ENCODE results near the gene BTAF1. TPM values are rescaled to one million over a fixed set of nuclear protein-coding genes. Genes with fewer than 3 reads are reported as not detected.

BTAF1 gene
- total RNA-seq, 4 donors from 2014 or later, result 25.1 to 81.7 (median 36.2) TPM

DNA sequence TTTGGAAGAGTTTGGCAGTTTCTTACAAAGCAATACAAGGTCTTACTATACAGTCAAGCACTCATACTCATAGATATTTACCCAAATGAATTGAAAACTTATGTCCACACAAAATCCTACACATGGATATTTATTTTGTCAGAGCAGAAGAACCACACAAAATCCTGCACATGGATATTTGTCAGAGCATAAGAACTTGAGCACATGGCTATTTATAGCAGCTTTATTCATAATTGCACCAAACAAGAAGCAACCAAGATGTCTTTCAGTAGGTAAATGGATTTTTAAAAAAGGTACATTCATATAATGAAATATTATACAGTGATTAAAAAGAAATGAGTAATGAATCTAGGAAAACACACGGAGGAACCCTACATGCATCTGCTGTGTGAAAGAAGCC, 115.4 kb downstream of the BTAF1 start:
- no peaks in the 10 kb centered on the region for H3K4me1 ChIP-seq
- 50 to 67% methylated on average over 1 of the region's 1 CpG for WGBS, 2 donors (ENCODE audit: low coverage in 1 of 2)
- peaks cover 0 to 7% of the 10 kb centered on the region in 2 donors for H3K36me3 ChIP-seq
- H3K27ac ChIP-seq, result no peak overlapping the region
- H3K4me3 ChIP-seq, result no peak overlapping the region
- TF ChIP-seq POLR2AphosphoS5 (IDR thresholded peaks at IDR 0.05), result no peak
- TF ChIP-seq EP300 (IDR thresholded peaks at IDR 0.05), result no peak
- no peak for TF ChIP-seq CTCF (IDR thresholded peaks at IDR 0.05)
- TF ChIP-seq POLR2A (IDR thresholded peaks at IDR 0.05), result no peak
- no peak for ATAC-seq
- no peaks in the 10 kb centered on the region for H3K27me3 ChIP-seq
- H3K9me3 ChIP-seq, result peaks cover 0 to 7% (median 0%) of the 10 kb centered on the region in 3 donors

- Histone ChIP-seq H3K4me3 (no peak overlapping the region), H3K4me1 (no peaks in the 10 kb centered on the region), H3K9me3 (no peaks in the 10 kb centered on the region), H3K27ac (no peak overlapping the region), H3K36me3 (peaks cover 0 to 9% of the 10 kb centered on the region in 2 donors), H3K27me3 (no peaks in the 10 kb centered on the region)
- 70 to 92% methylated on average over 5 of the region's 5 CpGs for WGBS, 2 donors (ENCODE audit: low coverage in 1 of 2)
- TF ChIP-seq POLR2AphosphoS5 (IDR thresholded peaks at IDR 0.05) (no peak), CTCF (IDR thresholded peaks at IDR 0.05) (no peak)
- no peak for ATAC-seq
Observed at GRCh38 chr10:92042541-92042940, 119.0 kb downstream of the BTAF1 start.

- TF ChIP-seq CTCF (IDR thresholded peaks at IDR 0.05), result no peak
- TF ChIP-seq POLR2AphosphoS5 (IDR thresholded peaks at IDR 0.05), result no peak
- TF ChIP-seq POLR2A (IDR thresholded peaks at IDR 0.05), result no peak
- H3K27ac ChIP-seq, result no peak overlapping the region
Observed at GRCh38 chr10:92045641-92046106, 122.1 kb downstream of the BTAF1 start.

DNA sequence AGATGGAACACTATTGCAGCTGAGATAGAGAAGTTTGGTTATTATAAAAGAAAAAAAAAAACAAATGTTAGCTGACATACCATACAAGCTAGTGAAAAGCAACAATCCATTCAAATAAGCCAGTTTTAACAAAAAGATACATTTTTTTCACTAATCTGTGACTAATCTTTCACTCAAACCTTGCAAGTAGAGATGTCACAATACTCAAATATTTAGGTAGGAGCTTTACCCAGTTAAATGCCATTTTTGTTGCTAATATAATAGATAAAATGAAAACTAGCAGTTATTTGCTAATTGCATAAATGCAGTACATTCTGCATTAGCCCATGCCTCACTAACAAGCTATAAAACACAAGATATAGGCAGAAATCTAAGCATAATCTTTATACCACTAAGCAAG, 123.6 kb downstream of the BTAF1 start:
- H3K4me3 ChIP-seq, result no peak overlapping the region
- no peaks in the 10 kb centered on the region for H3K4me1 ChIP-seq
- H3K27me3 ChIP-seq, result no peaks in the 10 kb centered on the region
- TF ChIP-seq EP300 (IDR thresholded peaks at IDR 0.05), result no peak
- no peak for TF ChIP-seq POLR2AphosphoS5 (IDR thresholded peaks at IDR 0.05)
- no peak for TF ChIP-seq CTCF (IDR thresholded peaks at IDR 0.05)
- no peak for TF ChIP-seq POLR2A (IDR thresholded peaks at IDR 0.05)
- H3K36me3 ChIP-seq, result peaks cover 0 to 22% of the 10 kb centered on the region in 2 donors
- H3K9me3 ChIP-seq, result no peaks in the 10 kb centered on the region
- no peak overlapping the region for H3K27ac ChIP-seq
- no peak for ATAC-seq

More at GRCh38 chr10:92045641-92046106, 122.1 kb downstream of the BTAF1 start:
- no peaks in the 10 kb centered on the region for H3K4me1 ChIP-seq
- no peak for ATAC-seq
- H3K36me3 ChIP-seq, result peaks cover 0 to 9% of the 10 kb centered on the region in 2 donors
- no peak overlapping the region for H3K4me3 ChIP-seq
- no peaks in the 10 kb centered on the region for H3K9me3 ChIP-seq
- no CpG with 5 or more reads among the region's 37 CpGs for WGBS, 2 donors (ENCODE audit: low coverage in 1 of 2)
- H3K27me3 ChIP-seq, result no peaks in the 10 kb centered on the region

DNA sequence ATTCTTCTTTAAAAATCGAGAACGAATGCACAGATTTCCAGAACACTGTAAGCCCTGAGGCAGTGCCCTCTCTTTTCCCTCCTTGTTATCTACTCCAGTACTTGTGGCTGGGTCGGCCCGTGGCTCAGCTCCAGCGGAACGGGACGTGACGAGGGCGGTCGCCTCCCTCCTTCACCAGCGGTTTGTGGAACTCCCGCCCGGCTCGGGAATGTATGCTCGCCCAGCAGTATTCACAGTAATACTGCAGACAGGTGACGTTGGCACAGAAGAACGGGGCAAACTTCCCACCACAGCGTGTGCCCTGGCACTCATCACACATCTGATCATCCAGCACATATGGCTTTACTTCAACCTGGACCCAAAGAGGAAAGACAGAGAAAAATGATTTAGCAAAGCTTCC, 128.5 kb downstream of the BTAF1 start:
- Histone ChIP-seq H3K4me1 (no peaks in the 10 kb centered on the region), H3K36me3 (peaks cover 0 to 37% of the 10 kb centered on the region in 2 donors), H3K4me3 (no peak overlapping the region), H3K27me3 (no peaks in the 10 kb centered on the region), H3K9me3 (no peaks in the 10 kb centered on the region), H3K27ac (no peak overlapping the region)
- 86 to 100% methylated on average over 3 to 18 of the region's 18 CpGs for WGBS, 2 donors (ENCODE audit: low coverage in 1 of 2)
- ATAC-seq, result no peak
- TF ChIP-seq CTCF (IDR thresholded peaks at IDR 0.05), result no peak
- no peak for TF ChIP-seq POLR2A (IDR thresholded peaks at IDR 0.05)
- TF ChIP-seq EP300 (IDR thresholded peaks at IDR 0.05), result no peak
- TF ChIP-seq POLR2AphosphoS5 (IDR thresholded peaks at IDR 0.05), result no peak
